GM18505 (cell line): ENCODE measurements around the gene WDR1.
"Not testable (repeated sequence)": the region's sequence is repeated elsewhere in the genome, so short reads cannot be mapped to it uniquely, and the experiment has no call there.

ENCODE experiments used
- ATAC-seq: cut with Tn5 transposase; IDR thresholded peaks from one replicate; pipeline ENCODE4 v1.9.1; 2021; ENCODE audit not compliant: unreplicated experiment
- POLR2A ChIP-seq: IDR thresholded peaks from 4 replicates; pipeline ENCODE4 v1.6.1; 2011; ENCODE audit warnings: borderline replicate concordance; ENCODE audit not compliant: insufficient read depth, insufficient read length; ENCODE audit errors: extremely low read depth

Gene WDR1

GRCh38 chr4:10151182-10151581, 34.6 kb upstream of the WDR1 start:
- no peak for TF ChIP-seq POLR2A
- ATAC-seq = peak; percentile 93

DNA sequence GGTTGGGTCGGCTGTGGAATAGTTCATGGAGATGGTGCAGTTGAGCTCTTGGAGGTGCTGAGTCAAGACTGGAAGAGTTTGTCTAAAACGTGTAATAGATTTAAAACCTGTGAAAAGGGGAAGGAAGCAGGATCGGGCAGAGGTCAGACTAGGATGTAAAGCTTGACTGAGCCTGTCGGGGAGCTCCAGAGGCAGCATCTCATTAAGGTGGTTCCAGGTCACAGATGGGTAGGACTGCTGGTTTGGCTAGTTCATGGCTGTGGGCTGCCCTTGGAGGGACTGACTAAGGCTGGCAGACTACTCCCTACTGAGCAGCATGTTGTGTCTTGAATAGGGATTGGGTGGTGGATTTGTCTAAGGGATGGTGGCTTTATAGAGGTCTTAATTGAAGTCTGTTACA, 28.4 kb upstream of the WDR1 start:
- TF ChIP-seq POLR2A = no peak

DNA sequence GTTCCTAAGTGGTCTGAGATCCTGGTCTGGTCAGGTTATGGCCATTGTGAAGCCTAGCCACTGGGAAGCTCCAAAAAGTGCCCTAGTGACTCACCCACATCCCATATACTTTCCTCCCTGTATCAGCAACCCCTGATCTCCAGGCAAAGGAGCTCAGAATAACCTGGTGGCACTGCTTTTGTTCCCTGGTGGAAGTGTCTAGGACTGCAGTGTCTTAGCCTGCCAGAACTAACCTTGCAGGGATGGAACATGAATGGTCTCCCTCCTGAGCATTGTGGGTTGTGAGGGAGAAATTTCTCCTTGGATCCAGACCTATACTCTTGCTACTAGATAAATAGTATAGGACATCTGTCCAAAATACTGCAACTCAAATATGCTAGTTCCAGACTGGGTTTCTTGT, 27.9 kb upstream of the WDR1 start:
- ATAC-seq = no peak
- no peak for TF ChIP-seq POLR2A

More for the DNA sequence above, 28.4 kb upstream of the WDR1 start:
- no peak for ATAC-seq

DNA sequence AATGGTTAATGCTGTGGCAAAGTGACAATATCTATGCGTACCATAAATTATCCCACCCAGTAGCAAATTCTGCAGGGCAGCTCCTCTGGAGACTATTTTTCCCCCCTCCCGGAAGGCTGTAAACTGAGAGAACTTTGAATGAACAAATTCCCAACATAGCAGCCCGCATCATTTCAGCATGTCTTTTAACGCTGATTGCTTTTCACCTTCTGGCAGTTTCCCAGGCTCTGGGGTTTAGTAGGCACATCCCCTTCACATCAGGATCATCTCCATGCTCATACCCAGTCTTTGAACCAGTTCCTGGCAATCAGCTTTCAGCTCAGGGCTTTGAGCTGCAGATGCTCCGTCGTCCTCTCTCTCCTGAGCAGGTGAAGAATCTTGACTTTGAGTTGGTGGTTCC, 26.6 kb upstream of the WDR1 start:
- TF ChIP-seq POLR2A = no peak
- no peak for ATAC-seq

- no peak for TF ChIP-seq POLR2A
- ATAC-seq = no peak
These were observed 24.5 kb upstream of the WDR1 start for GRCh38 chr4:10140866-10141759.

DNA sequence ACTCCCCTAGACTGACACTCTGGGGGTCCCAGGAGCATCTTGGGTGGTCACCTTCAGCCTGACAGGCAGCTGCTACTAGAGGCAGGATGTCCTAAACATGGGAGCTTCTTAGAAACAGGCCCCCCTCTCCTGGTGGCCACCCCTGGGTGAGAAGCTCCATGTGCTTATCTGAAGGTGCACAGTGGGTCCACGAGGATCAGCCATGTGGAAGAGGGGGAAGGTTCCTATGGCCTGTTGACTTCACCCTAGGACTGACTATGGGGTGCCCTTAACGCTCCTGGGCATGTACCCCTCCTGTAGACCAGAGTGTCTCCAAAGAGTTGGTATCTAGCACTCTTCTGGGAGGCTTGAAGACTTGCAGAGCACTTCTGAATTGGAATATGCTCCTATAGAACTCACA, 22.9 kb upstream of the WDR1 start:
- TF ChIP-seq POLR2A = no peak
- no peak for ATAC-seq

DNA sequence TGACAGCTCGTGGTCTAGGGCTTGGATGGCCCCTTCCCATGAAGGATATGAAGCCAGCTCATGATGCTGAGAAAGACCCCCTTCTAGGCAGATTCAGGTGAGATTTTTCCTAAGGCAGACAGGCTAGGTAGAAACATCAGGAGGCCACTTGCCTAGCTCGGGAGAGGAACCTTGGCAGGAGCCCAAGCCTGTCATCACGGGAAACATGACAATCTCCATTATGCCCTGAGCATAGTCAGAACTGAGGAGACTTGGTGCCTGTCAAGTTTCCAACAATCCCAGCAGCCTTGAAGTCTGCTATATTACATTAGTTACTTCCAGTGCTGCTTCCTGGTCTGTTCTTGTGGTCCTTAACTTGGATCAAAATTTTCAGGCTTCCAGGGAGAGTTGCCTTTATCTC, 18.7 kb upstream of the WDR1 start:
- no peak for ATAC-seq
- TF ChIP-seq POLR2A = no peak

DNA sequence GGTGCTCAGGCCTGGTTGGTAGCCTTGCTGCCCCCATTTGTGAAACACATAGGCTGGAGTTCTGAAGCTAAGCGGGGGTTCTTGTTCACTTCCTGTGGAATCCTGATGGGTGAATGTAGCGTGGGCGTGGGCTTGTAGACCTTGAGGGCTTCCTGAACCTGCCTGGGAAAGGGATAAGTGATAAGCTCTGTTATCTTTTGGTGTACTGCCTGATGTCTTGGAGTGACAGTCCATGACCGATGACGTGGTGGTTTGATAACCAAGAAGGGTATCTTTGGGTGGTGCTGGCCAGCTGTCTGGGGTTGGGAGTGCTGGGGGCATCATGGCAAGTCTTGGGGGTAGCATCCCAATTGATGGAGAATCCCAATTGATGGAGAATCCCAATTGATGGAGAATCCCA, 17.5 kb upstream of the WDR1 start:
- ATAC-seq = no peak

GRCh38 chr4:10131202-10131601, 14.6 kb upstream of the WDR1 start:
- TF ChIP-seq POLR2A = no peak
- ATAC-seq = no peak

More for the DNA sequence above, 17.5 kb upstream of the WDR1 start:
- no peak for TF ChIP-seq POLR2A

- no peak for TF ChIP-seq POLR2A
- no peak for ATAC-seq
These were observed 13.7 kb upstream of the WDR1 start for GRCh38 chr4:10130178-10130888.

DNA sequence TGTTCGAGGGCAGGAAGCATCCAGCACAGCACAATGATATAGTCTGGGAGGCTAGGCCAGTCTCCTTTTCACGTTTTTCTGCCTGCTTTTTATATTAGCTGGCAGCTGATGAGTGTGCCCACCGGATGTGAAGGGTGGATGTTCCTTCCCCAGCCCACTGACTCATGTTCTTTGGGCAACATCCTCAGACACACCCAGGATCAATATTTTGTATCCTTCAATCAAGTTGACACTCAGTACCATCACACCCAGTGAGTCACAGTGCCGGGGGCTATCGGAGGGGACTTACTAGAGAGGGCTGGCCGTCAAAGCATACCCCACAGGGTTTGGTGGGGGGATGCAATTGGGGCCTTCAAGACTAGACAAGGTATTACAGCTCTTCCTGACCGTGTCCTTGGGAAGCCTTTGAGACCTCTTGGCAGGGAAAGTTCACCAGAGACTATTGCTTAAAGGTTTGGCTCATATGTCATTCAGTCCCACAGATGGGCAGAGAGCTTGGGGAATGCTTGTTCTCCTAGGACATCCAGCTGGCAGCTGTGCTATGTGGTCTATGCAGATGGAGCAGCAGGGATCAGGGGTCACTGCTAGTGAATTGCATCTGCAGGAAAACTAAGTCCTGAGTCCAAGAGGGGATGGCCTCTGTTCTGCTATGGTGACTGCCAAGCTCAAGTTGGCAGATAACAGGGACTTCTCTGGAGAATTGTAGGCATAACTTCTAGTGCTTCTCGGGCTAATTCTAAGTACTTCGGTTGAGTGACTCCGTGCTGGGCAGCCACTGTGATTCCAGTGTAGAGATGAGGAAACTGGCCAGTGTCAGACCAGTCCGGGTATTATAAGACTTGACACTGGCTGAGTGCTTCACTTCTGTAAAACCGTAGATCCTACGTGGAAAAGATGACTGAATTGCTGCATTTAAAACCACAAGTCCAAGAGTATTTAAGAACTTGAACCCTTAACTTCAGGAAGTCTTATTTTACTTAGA, 12.9 kb upstream of the WDR1 start:
- no peak for TF ChIP-seq POLR2A

GRCh38 chr4:10128761-10129160, 12.2 kb upstream of the WDR1 start:
- no peak for ATAC-seq
- TF ChIP-seq POLR2A = no peak

More for the DNA sequence above, 12.9 kb upstream of the WDR1 start:
- no peak for ATAC-seq

GRCh38 chr4:10127531-10127930, 10.9 kb upstream of the WDR1 start:
- ATAC-seq = not testable (repeated sequence)
